Endothelial cell (in vitro differentiated cells): ENCODE results near the gene VEGFC. TPM values are rescaled to one million over a fixed set of nuclear protein-coding genes. Genes with fewer than 3 reads are reported as not detected.

Experiments used
- DNase-seq: peaks from one replicate; pipeline ENCODE4 v3.0.0; 2021; ENCODE audit warnings: low spot score
- H3K27ac Mint-ChIP-seq: one replicate; pipeline ENCODE4 v1.8.0; 2021; ENCODE audit warnings: mixed read lengths, inconsistent platforms; ENCODE audit not compliant: unreplicated experiment
- H3K27me3 Mint-ChIP-seq: one replicate; pipeline ENCODE4 v1.8.0; 2021; ENCODE audit warnings: mild to moderate bottlenecking, moderate library complexity, mixed read lengths, inconsistent platforms; ENCODE audit not compliant: unreplicated experiment
- H3K36me3 Mint-ChIP-seq: one replicate; pipeline ENCODE4 v1.8.0; 2021; ENCODE audit warnings: mild to moderate bottlenecking, low read depth, mixed read lengths, inconsistent platforms; ENCODE audit not compliant: unreplicated experiment
- H3K4me1 Mint-ChIP-seq: one replicate; pipeline ENCODE4 v1.8.0; 2021; ENCODE audit warnings: mild to moderate bottlenecking, mixed read lengths, inconsistent platforms; ENCODE audit not compliant: unreplicated experiment
- H3K4me3 Mint-ChIP-seq: one replicate; pipeline ENCODE4 v1.8.0; 2021; ENCODE audit warnings: mild to moderate bottlenecking, mixed read lengths, inconsistent platforms; ENCODE audit not compliant: unreplicated experiment
- H3K9me3 Mint-ChIP-seq: one replicate; pipeline ENCODE4 v1.8.0; 2021; ENCODE audit warnings: mixed read lengths, inconsistent platforms; ENCODE audit not compliant: unreplicated experiment
- CTCF ChIP-seq: fragments of 200-600 bp; sonication (generic); IDR thresholded peaks from one replicate; pipeline ENCODE4 v1.5.0; 2021; ENCODE audit warnings: antibody characterized with exemption; ENCODE audit not compliant: unreplicated experiment
- total RNA-seq: library from RNA; stranded (reverse); fragmentation: NEBNext Ultra II Directional; extraction: Animal tissue kit (Norgen Biotek cat#: 25700); gene quantifications from one replicate; pipeline ENCODE4 v1.2.1, GENCODE V29; 2021; ENCODE audit not compliant: unreplicated experiment

The VEGFC gene
- total RNA-seq, 1 donor from 2014 or later, result 0.92 TPM

GRCh38 chr4:176638992-176639391, 153.7 kb downstream of the VEGFC start:
- peaks cover 2% of the 10 kb centered on the region for H3K27me3 Mint-ChIP-seq
- H3K27ac Mint-ChIP-seq, result no peak overlapping the region
- no peaks in the 10 kb centered on the region for H3K36me3 Mint-ChIP-seq
- no peaks in the 10 kb centered on the region for H3K4me1 Mint-ChIP-seq
- no peak for TF ChIP-seq CTCF
- no peak overlapping the region for H3K4me3 Mint-ChIP-seq
- H3K9me3 Mint-ChIP-seq, result no peaks in the 10 kb centered on the region
- no peak for DNase-seq

- Mint-ChIP-seq H3K4me1 (no peaks in the 10 kb centered on the region), H3K9me3 (no peaks in the 10 kb centered on the region), H3K27ac (no peak overlapping the region), H3K4me3 (no peak overlapping the region), H3K27me3 (peaks cover 2% of the 10 kb centered on the region), H3K36me3 (no peaks in the 10 kb centered on the region)
- DNase-seq, result no peak
- TF ChIP-seq CTCF, result no peak
Measured at GRCh38 chr4:176636292-176636691, 156.4 kb downstream of the VEGFC start.

GRCh38 chr4:176635372-176636261, 157.1 kb downstream of the VEGFC start:
- Mint-ChIP-seq H3K36me3 (no peaks in the 10 kb centered on the region), H3K9me3 (no peaks in the 10 kb centered on the region), H3K27me3 (peaks cover 2% of the 10 kb centered on the region), H3K27ac (no peak overlapping the region), H3K4me1 (no peaks in the 10 kb centered on the region), H3K4me3 (no peak overlapping the region)
- no peak for DNase-seq
- TF ChIP-seq CTCF, result no peak
